SK-N-SH (cell line): ENCODE results near the gene SUPT3H.

Experiments
- EP300 ChIP-seq, 2 experiments: IDR thresholded peaks; 2 replicates each; pipeline versions ENCODE4 v1.4.0 to v1.6.1; 2012; ENCODE audit warnings: borderline replicate concordance in 1 of 2, low read depth in 1 of 2, low read length in 1 of 2
- EZH2phosphoT487 ChIP-seq: fragments of 200-600 bp; sonication (generic); IDR thresholded peaks from 2 replicates; pipeline ENCODE4 v1.6.1; 2017; ENCODE audit warnings: low read depth, mixed run types, mild to moderate bottlenecking, antibody characterized with exemption, moderate library complexity, borderline replicate concordance
- GABPA ChIP-seq: IDR thresholded peaks from 2 replicates; pipeline ENCODE4 v1.4.0; 2012; ENCODE audit warnings: low read depth, mild to moderate bottlenecking
- JUND ChIP-seq: IDR thresholded peaks from 2 replicates; pipeline ENCODE4 v1.4.0; 2012
- POLR2AphosphoS5 ChIP-seq: IDR thresholded peaks from 2 replicates; pipeline ENCODE4 v1.6.1; 2012; ENCODE audit warnings: low read depth, low read length
- RAD21 ChIP-seq: IDR thresholded peaks from 2 replicates; pipeline ENCODE4 v1.6.1; 2012; ENCODE audit warnings: mild to moderate bottlenecking, low read length
- REST ChIP-seq: IDR thresholded peaks from 2 replicates; pipeline ENCODE4 v1.6.1; 2012; ENCODE audit warnings: mild to moderate bottlenecking, low read depth, low read length, moderate library complexity
- RFX5 ChIP-seq: IDR thresholded peaks from 2 replicates; pipeline ENCODE4 v1.6.1; 2012; ENCODE audit warnings: mild to moderate bottlenecking, improper control_type of control experiment, low read length
- SMC3 ChIP-seq: IDR thresholded peaks from 2 replicates; pipeline ENCODE4 v1.6.1; 2012; ENCODE audit warnings: low read depth, low read length, improper control_type of control experiment
- TAF1 ChIP-seq: IDR thresholded peaks from 2 replicates; pipeline ENCODE4 v1.6.1; 2012; ENCODE audit warnings: low read depth, mild to moderate bottlenecking, low read length, moderate library complexity, borderline replicate concordance
- TCF12 ChIP-seq: IDR thresholded peaks from 2 replicates; pipeline ENCODE4 v1.4.0; 2012
- TF ChIP-seq, protein P1 (sequence below): fragments of 200-600 bp; sonication (generic); IDR thresholded peaks from 2 replicates; pipeline ENCODE4 v1.6.1; 2017; ENCODE audit warnings: antibody characterized with exemption, mild to moderate bottlenecking, moderate library complexity
- TF ChIP-seq, protein P2 (sequence below): fragments of 150-350 bp; IDR thresholded peaks from 2 replicates; pipeline ENCODE4 v1.6.1; 2017; ENCODE audit warnings: antibody characterized with exemption, low read length, low read depth, borderline replicate concordance

DNA sequence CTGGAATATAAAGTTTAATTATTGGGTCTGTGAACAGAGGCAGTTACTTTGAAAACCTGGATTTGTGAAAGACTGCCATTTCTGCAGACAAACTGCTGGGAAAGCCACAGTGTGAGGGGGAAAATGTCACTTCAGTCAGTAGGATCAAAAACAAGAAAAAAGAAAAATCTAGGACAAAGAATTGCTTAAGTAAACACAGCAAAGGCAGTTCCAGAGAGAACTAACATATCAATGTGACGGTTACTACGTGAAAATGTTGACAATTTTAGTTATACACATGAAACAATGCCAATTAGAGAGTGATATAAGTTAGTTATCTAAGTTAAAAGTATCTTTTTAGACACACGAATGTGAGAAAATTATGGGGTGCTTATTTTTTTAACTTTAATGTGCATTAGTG, 320.0 kb downstream of the SUPT3H start:
- TF ChIP-seq SMC3 (no peak), EP300 (IDR thresholded peaks at IDR 0.05; ENCODE audit: borderline replicate concordance in 1 of 2, low read depth in 1 of 2, low read length in 1 of 2) (no peak), POLR2AphosphoS5 (no peak), RFX5 (no peak), REST (no peak), TAF1 (no peak), TCF12 (no peak), RAD21 (no peak), EZH2phosphoT487 (no peak), GABPA (no peak), JUND (no peak)
- TF ChIP-seq, protein P1, sequence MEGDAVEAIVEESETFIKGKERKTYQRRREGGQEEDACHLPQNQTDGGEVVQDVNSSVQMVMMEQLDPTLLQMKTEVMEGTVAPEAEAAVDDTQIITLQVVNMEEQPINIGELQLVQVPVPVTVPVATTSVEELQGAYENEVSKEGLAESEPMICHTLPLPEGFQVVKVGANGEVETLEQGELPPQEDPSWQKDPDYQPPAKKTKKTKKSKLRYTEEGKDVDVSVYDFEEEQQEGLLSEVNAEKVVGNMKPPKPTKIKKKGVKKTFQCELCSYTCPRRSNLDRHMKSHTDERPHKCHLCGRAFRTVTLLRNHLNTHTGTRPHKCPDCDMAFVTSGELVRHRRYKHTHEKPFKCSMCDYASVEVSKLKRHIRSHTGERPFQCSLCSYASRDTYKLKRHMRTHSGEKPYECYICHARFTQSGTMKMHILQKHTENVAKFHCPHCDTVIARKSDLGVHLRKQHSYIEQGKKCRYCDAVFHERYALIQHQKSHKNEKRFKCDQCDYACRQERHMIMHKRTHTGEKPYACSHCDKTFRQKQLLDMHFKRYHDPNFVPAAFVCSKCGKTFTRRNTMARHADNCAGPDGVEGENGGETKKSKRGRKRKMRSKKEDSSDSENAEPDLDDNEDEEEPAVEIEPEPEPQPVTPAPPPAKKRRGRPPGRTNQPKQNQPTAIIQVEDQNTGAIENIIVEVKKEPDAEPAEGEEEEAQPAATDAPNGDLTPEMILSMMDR: no peak
- TF ChIP-seq, protein P2, sequence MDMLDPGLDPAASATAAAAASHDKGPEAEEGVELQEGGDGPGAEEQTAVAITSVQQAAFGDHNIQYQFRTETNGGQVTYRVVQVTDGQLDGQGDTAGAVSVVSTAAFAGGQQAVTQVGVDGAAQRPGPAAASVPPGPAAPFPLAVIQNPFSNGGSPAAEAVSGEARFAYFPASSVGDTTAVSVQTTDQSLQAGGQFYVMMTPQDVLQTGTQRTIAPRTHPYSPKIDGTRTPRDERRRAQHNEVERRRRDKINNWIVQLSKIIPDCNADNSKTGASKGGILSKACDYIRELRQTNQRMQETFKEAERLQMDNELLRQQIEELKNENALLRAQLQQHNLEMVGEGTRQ: no peak
